Activated CD4-positive, alpha-beta T cell treated with anti-CD3 and anti-CD28 coated beads, Interleukin-2, amount 50 U/mL, for 1 hour (primary cell): ENCODE measurements around the gene NELFA.

ENCODE experiments used
- DNase-seq: peaks from one replicate; pipeline ENCODE4 v3.0.0-alpha.2; 2020

Gene NELFA

GRCh38 chr4:1961563-1961962, 47.2 kb downstream of the NELFA start:
- no peak for DNase-seq

DNA sequence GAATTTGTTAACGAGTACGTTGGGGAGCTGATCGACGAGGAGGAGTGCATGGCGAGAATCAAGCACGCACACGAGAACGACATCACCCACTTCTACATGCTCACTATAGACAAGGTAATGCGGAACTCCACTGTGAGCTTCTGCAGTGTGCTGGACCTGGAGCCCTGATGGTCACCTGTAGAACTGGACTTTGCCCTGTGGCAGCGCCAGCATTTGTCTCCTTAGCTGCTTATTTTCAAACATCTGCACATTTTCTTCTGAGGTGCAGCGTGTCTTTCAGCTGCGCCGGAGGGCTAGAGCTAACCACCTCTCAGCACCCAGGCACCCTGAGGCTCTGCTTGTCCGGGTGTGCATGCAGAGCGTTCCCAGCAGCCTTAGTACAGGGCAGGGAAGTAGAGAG, 47.7 kb downstream of the NELFA start:
- DNase-seq = no peak

DNA sequence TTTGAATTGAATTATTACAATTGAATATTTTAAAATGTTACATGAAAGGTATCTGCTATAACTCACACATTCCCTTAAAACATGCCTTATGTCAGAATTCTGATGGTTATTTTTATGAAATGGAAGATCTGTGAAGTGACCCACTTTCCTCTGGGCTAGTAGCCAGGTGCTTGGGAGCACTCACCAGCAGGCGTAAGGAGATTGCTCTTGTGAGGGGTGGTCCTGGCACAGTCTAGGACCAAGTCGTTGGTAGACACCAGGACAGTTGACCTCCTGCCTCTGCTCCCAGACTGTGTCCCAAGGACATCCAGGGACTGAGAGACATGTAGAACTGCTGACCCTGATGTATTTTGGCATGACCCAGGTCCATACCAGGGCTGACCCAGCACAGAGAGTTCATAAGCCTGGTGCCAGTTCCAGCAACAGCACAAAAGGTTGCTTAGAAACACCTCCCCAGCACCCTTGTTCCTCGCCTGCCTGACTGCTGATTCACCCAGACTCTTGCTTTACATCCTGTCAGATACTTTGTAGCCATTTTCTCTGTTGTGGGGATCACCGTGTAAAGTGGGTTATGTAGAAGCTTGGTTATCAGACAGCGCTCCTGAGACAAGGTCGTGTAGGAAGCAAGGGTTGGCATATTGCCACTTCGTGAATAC, 48.5 kb downstream of the NELFA start:
- DNase-seq = no peak

DNA sequence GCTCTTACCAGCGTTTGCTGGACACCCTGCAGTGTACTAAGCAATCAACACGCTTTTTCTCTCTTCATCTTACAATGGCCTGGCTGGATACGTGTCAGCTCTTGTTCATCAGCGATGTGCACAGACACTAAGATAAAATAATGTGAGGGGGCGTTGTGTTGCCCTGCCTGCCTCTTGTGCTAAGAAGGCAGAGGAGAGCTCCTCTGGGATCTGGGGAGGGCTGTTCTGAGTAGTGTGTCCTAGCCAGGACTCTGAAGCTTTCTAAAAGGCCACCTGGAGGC, 49.7 kb downstream of the NELFA start:
- DNase-seq = no peak

- DNase-seq = no peak
These were observed 50.3 kb downstream of the NELFA start for GRCh38 chr4:1958276-1959103.

- no peak for DNase-seq
These were observed 52.1 kb downstream of the NELFA start for GRCh38 chr4:1956631-1957030.

- no peak for DNase-seq
These were observed 55.4 kb downstream of the NELFA start for GRCh38 chr4:1953335-1953734.

- no peak for DNase-seq
These were observed 56.1 kb downstream of the NELFA start for GRCh38 chr4:1952719-1953118.

DNA sequence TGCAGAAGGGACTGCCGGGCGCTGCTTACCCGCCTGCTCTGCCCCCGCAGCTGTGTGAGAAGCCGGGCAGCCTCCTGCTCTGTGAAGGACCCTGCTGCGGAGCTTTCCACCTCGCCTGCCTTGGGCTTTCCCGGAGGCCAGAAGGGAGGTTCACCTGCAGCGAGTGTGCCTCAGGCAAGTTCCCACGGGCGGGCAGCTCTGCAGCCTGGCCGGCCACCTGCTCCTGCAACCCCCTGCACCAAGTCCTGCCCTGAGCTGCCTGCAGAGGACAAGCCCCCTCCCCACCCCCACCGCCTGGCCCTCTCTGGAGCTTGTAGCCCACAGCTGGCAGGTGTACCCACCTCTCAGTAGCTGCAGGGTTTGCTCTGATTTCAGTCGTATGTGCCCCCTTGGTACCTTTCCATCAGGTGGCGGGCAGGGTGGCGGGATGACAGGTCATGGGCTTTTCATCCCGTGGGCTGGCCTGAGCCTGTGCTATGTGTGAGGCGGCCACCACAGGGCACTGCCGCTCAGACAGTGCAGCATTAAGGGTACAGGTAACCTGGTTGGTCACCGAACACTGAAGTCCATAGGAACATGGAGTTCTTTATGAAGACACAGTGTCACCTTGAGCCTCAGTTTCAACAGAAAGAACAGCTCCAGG, 56.6 kb downstream of the NELFA start:
- no peak for DNase-seq

DNA sequence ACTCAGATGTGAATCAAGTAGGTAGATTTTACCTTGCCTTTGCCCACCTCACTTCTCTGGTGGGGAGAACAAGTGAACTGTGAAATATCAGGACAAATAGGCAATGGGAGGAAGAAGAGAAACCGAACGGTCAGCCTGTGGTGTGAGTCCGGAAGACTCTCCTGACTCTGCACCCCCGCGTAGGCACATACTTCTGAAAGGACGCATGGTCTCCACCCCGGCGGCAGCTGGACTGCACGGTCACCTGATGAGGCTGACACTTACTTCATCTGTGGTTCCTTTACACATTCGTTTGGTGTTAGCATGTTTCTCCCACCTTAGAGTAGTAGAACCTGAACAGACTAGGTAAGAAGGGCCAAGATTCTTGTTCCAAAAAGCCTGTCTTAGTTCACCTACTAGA, 58.4 kb downstream of the NELFA start:
- no peak for DNase-seq

- DNase-seq = no peak
These were observed 59.8 kb downstream of the NELFA start for GRCh38 chr4:1948892-1949436.

- DNase-seq = no peak
These were observed 60.5 kb downstream of the NELFA start for GRCh38 chr4:1948232-1948631.

DNA sequence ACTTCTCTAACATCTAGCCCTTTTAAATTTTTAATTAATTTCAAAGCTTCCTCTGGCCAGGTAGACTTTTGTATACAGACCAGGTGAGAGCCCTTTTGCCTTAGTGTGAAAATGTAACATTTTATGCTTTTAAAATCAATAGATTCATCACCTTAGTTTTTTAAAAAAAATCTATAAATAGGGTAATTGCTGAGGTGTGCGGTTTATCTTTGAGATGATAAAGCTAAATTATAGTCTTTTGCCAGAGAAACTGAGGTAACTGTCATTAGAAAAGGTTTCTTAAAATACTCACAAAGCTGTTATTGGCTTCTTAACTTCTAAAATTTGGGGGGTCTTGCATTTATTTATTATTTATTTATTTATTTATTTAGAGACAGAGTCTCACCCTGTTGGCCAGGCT, 62.9 kb downstream of the NELFA start:
- no peak for DNase-seq

GRCh38 chr4:1945124-1945895, 63.5 kb downstream of the NELFA start:
- DNase-seq = no peak

- no peak for DNase-seq
These were observed 64.8 kb downstream of the NELFA start for GRCh38 chr4:1943928-1944327.

DNA sequence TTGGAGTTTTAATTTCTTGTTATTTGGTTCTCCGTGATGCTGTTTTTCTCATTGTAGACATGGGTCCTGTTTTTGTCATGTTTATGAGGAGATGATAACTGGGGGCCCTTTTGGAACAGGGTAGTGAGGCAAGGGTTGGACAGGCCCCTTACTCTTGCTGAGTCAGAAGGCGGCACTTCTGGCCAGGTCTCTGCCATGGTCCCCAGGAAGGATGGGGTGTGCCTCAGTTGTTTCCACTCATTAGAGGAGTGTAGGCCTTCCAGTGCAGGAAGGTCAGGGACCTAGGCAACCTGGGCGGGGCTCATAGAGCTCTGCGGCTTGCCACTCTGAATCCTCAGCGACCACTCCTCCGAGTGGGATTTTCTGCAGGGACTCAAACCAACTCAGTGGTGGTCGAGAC, 68.2 kb downstream of the NELFA start:
- no peak for DNase-seq

DNA sequence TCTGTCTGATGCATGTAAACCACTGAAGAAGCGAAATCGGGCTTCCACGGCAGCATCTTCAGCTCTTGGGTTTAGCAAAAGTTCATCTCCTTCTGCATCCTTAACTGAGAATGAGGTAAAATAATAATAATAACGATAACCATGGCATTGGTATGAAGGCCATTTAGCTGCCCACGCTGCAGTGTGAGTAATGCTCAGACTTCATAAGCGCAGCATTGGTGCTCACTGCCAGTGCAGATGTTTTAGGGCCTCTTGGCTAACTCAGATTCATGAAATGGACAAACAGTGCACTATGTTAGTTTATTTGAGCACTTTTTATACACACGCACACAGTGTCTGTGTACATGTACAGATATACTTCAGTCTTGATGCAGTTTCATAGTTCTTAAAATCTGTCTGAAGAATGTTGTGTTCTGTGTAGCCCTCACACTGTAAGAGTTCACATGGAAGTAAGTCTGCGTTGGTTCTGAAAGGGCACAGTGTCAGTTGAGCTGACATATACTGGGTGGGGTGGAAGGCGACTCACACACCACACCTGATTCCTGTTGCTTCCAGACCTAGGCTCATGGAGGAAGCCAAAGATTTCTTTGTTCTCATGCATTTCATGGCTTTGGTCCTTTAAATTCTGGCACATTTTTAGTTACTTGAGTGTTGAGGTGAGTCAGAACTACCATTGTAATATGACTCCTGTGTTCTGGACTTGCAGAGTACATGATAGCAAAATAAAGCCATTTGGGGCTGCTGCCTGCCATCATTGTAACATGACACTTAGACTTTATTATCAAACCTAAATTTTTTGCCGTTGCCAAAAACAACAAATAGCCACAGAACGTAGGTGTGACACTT, 68.9 kb downstream of the NELFA start:
- no peak for DNase-seq

GRCh38 chr4:1938027-1938426, 70.7 kb downstream of the NELFA start:
- DNase-seq = no peak

- DNase-seq = no peak
These were observed 71.2 kb downstream of the NELFA start for GRCh38 chr4:1937550-1937949.

- DNase-seq = no peak
These were observed 75.1 kb downstream of the NELFA start for GRCh38 chr4:1933700-1934099.

GRCh38 chr4:1932736-1933135, 76.0 kb downstream of the NELFA start:
- no peak for DNase-seq
